B cell (primary cell): Measurements from ENCODE around the gene RCAN3.

ENCODE experiments used
- EZH2 ChIP-seq: IDR thresholded peaks from 2 replicates; pipeline ENCODE4 v1.6.1; 2012; ENCODE audit warnings: borderline replicate concordance, low read depth, mild to moderate bottlenecking, moderate library complexity, low read length; ENCODE audit not compliant: insufficient read depth, poor library complexity, severe bottlenecking
- TF ChIP-seq, protein P1 (sequence below): fragments of 200-600 bp; IDR thresholded peaks from one replicate; pipeline ENCODE4 v1.8.0; 2022; ENCODE audit warnings: antibody characterized with exemption, mild to moderate bottlenecking

DNA sequence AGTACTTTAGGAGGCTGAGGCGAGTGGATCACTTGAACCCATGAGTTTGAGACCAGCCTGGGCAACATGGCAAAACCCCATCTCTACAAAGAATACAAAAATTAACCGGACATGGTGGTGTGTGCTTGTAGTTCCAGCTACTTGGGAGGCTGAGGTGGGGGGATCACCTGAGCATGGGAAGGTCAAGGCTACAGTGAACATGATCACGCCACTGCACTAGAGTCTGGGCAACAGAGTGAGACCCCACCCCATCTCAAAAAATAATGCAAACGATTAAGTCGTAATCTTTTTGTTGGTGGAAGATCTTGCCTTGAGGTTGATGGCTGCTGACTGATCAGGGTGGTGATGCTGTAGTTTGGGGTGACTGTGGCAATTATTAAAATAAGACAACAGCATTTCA, 6.3 kb downstream of the RCAN3 start:
- TF ChIP-seq, protein P1, sequence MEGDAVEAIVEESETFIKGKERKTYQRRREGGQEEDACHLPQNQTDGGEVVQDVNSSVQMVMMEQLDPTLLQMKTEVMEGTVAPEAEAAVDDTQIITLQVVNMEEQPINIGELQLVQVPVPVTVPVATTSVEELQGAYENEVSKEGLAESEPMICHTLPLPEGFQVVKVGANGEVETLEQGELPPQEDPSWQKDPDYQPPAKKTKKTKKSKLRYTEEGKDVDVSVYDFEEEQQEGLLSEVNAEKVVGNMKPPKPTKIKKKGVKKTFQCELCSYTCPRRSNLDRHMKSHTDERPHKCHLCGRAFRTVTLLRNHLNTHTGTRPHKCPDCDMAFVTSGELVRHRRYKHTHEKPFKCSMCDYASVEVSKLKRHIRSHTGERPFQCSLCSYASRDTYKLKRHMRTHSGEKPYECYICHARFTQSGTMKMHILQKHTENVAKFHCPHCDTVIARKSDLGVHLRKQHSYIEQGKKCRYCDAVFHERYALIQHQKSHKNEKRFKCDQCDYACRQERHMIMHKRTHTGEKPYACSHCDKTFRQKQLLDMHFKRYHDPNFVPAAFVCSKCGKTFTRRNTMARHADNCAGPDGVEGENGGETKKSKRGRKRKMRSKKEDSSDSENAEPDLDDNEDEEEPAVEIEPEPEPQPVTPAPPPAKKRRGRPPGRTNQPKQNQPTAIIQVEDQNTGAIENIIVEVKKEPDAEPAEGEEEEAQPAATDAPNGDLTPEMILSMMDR = no peak
- TF ChIP-seq EZH2 = no peak
